Stimulated activated CD8-positive, alpha-beta memory T cell treated with anti-CD3 and anti-CD28 coated beads, Interleukin-7, amount 100 ng/mL, for 24 hours (primary cell): ENCODE measurements around the gene RNU4-1.

Experiments
- DNase-seq: peaks from one replicate; pipeline ENCODE4 v3.0.0-alpha.2; 2020; ENCODE audit warnings: low read depth

RNU4-1 gene

GRCh38 chr12:120290609-120291305, 2.3 kb downstream of the RNU4-1 start:
- peak; percentile 5 for DNase-seq

GRCh38 chr12:120287491-120287890, 5.5 kb downstream of the RNU4-1 start:
- no peak for DNase-seq

- no peak for DNase-seq
Measured at GRCh38 chr12:120286768-120287490, 6.1 kb downstream of the RNU4-1 start.

GRCh38 chr12:120284381-120284780, 8.7 kb downstream of the RNU4-1 start:
- no peak for DNase-seq

- no peak for DNase-seq
Measured at GRCh38 chr12:120283318-120283717, 9.7 kb downstream of the RNU4-1 start.

GRCh38 chr12:120278137-120279069, 14.6 kb downstream of the RNU4-1 start:
- no peak for DNase-seq

GRCh38 chr12:120276734-120277133, 16.3 kb downstream of the RNU4-1 start:
- DNase-seq = no peak

GRCh38 chr12:120267736-120268135, 25.3 kb downstream of the RNU4-1 start:
- no peak for DNase-seq

- no peak for DNase-seq
Measured at GRCh38 chr12:120266180-120266870, 26.7 kb downstream of the RNU4-1 start.

GRCh38 chr12:120265473-120266179, 27.4 kb downstream of the RNU4-1 start, which contains the start of gene PXN:
PXN (minus strand) TSS chr12:120265730; CDS start chr12:120265629, 101 bp downstream.
- peak; percentile 76 for DNase-seq

- no peak for DNase-seq
Measured at GRCh38 chr12:120264904-120265472, 28.0 kb downstream of the RNU4-1 start.

- DNase-seq = no peak
Measured at GRCh38 chr12:120264086-120264903, 28.7 kb downstream of the RNU4-1 start.

- DNase-seq = no peak
Measured at GRCh38 chr12:120263748-120264085, 29.3 kb downstream of the RNU4-1 start.

GRCh38 chr12:120262852-120263747, 29.9 kb downstream of the RNU4-1 start:
- no peak for DNase-seq

GRCh38 chr12:120261951-120262851, 30.8 kb downstream of the RNU4-1 start:
- DNase-seq = no peak

GRCh38 chr12:120260607-120261006, 32.4 kb downstream of the RNU4-1 start:
- no peak for DNase-seq

GRCh38 chr12:120259418-120260202, 33.4 kb downstream of the RNU4-1 start:
- no peak for DNase-seq
